Liver (tissue), 3 donors: ENCODE results near the gene KCNS1.

Experiments used
- EGR1 ChIP-seq, 2 donors: IDR thresholded peaks; 2 replicates each; pipeline ENCODE4 v1.6.1; 2016 to 2018; ENCODE audit warnings: antibody characterized with exemption in 2 of 2, low read depth in 2 of 2
- JUND ChIP-seq, 2 donors: IDR thresholded peaks; 2 replicates each; pipeline ENCODE4 v1.6.1; 2016; ENCODE audit warnings: antibody characterized with exemption in 2 of 2
- RAD21 ChIP-seq, 2 donors: IDR thresholded peaks; 2 replicates each; pipeline ENCODE4 v1.6.1; 2016; ENCODE audit warnings: antibody characterized with exemption in 2 of 2, mild to moderate bottlenecking in 2 of 2
- RXRA ChIP-seq, 2 donors: IDR thresholded peaks; 2 replicates each; pipeline ENCODE4 v1.6.1; 2017 to 2018; ENCODE audit warnings: antibody characterized with exemption in 2 of 2, mild to moderate bottlenecking in 1 of 2
- TAF1 ChIP-seq: conservative IDR thresholded peaks from 2 replicates; pipeline ENCODE4 v1.6.1; 2016; ENCODE audit warnings: antibody characterized with exemption, mild to moderate bottlenecking
- YY1 ChIP-seq: IDR thresholded peaks from 2 replicates; pipeline ENCODE4 v1.6.1; 2016; ENCODE audit warnings: antibody characterized with exemption, mild to moderate bottlenecking
- TF ChIP-seq, protein P1 (sequence below): fragments of 150-350 bp; IDR thresholded peaks from 2 replicates; pipeline ENCODE4 v1.5.1; 2017; ENCODE audit warnings: improper control_type of control experiment, low read depth, low read length; ENCODE audit not compliant: missing input control
- TF ChIP-seq, protein P2 (sequence below): IDR thresholded peaks from 2 replicates; pipeline ENCODE4 v1.6.1; 2016; ENCODE audit warnings: antibody characterized with exemption, mild to moderate bottlenecking
- donor health status: healthy.
- donor health status: healthy.

DNA sequence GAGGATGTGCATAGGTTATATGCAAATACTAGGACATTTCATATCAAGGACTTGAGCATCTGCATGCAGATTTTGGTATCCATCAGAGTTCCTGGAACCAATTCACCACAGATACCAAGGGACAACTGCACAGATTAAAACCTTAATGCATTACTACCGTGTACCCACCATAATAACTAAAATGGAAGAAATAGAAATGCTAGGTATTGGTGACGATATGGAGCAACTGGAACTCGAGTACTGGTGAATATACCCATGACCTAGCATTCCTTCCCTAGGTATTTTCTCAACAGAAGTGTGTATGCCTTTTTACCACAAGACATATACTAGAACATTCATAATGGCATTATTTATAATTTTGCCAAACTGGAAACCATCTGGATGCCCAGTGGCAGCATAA lies 18.5 kb downstream of the KCNS1 start:
- TF ChIP-seq, protein P1, sequence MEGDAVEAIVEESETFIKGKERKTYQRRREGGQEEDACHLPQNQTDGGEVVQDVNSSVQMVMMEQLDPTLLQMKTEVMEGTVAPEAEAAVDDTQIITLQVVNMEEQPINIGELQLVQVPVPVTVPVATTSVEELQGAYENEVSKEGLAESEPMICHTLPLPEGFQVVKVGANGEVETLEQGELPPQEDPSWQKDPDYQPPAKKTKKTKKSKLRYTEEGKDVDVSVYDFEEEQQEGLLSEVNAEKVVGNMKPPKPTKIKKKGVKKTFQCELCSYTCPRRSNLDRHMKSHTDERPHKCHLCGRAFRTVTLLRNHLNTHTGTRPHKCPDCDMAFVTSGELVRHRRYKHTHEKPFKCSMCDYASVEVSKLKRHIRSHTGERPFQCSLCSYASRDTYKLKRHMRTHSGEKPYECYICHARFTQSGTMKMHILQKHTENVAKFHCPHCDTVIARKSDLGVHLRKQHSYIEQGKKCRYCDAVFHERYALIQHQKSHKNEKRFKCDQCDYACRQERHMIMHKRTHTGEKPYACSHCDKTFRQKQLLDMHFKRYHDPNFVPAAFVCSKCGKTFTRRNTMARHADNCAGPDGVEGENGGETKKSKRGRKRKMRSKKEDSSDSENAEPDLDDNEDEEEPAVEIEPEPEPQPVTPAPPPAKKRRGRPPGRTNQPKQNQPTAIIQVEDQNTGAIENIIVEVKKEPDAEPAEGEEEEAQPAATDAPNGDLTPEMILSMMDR = no peak
- TF ChIP-seq, protein P2, sequence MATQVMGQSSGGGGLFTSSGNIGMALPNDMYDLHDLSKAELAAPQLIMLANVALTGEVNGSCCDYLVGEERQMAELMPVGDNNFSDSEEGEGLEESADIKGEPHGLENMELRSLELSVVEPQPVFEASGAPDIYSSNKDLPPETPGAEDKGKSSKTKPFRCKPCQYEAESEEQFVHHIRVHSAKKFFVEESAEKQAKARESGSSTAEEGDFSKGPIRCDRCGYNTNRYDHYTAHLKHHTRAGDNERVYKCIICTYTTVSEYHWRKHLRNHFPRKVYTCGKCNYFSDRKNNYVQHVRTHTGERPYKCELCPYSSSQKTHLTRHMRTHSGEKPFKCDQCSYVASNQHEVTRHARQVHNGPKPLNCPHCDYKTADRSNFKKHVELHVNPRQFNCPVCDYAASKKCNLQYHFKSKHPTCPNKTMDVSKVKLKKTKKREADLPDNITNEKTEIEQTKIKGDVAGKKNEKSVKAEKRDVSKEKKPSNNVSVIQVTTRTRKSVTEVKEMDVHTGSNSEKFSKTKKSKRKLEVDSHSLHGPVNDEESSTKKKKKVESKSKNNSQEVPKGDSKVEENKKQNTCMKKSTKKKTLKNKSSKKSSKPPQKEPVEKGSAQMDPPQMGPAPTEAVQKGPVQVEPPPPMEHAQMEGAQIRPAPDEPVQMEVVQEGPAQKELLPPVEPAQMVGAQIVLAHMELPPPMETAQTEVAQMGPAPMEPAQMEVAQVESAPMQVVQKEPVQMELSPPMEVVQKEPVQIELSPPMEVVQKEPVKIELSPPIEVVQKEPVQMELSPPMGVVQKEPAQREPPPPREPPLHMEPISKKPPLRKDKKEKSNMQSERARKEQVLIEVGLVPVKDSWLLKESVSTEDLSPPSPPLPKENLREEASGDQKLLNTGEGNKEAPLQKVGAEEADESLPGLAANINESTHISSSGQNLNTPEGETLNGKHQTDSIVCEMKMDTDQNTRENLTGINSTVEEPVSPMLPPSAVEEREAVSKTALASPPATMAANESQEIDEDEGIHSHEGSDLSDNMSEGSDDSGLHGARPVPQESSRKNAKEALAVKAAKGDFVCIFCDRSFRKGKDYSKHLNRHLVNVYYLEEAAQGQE = no peak
- TF ChIP-seq RAD21 (IDR thresholded peaks at IDR 0.05) = no peak
- no peak for TF ChIP-seq YY1
- TF ChIP-seq EGR1 (IDR thresholded peaks at IDR 0.05; ENCODE audit: low read depth in 2 of 2) = no peak
- TF ChIP-seq RXRA (IDR thresholded peaks at IDR 0.05) = no peak
- no peak for TF ChIP-seq JUND (IDR thresholded peaks at IDR 0.05)
- no peak for TF ChIP-seq TAF1
